ENCODE results near the gene RALGPS2.

RALGPS2 gene

GRCh38 chr1:178704833-178705232 is 20.2 kb upstream of the RALGPS2 start:
- no peaks in the 10 kb centered on the region for H3K36me3 ChIP-seq (ENCODE audit: low read length)

GRCh38 chr1:178706432-178706831 is 18.6 kb upstream of the RALGPS2 start:
- H3K27me3 ChIP-seq (ENCODE audit: low read length): no peaks in the 10 kb centered on the region
- H3F3A ChIP-seq (ENCODE audit: insufficient read depth): no peaks in the 10 kb centered on the region
- H2AFZ ChIP-seq (ENCODE audit: low read depth, low read length, severe bottlenecking): no peak overlapping the region
- TF ChIP-seq, protein P1, sequence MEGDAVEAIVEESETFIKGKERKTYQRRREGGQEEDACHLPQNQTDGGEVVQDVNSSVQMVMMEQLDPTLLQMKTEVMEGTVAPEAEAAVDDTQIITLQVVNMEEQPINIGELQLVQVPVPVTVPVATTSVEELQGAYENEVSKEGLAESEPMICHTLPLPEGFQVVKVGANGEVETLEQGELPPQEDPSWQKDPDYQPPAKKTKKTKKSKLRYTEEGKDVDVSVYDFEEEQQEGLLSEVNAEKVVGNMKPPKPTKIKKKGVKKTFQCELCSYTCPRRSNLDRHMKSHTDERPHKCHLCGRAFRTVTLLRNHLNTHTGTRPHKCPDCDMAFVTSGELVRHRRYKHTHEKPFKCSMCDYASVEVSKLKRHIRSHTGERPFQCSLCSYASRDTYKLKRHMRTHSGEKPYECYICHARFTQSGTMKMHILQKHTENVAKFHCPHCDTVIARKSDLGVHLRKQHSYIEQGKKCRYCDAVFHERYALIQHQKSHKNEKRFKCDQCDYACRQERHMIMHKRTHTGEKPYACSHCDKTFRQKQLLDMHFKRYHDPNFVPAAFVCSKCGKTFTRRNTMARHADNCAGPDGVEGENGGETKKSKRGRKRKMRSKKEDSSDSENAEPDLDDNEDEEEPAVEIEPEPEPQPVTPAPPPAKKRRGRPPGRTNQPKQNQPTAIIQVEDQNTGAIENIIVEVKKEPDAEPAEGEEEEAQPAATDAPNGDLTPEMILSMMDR (IDR thresholded peaks at IDR 0.05; ENCODE audit: insufficient read depth, low read length, poor library complexity, severe bottlenecking): no peak
- H4K20me1 ChIP-seq (ENCODE audit: low read depth, low read length): no peaks in the 10 kb centered on the region
- no peak overlapping the region for H3K27ac ChIP-seq (ENCODE audit: low read depth, low read length)
- H3K9me2 ChIP-seq (replicated peaks; ENCODE audit: insufficient read depth, low read length): no peaks in the 10 kb centered on the region
- H3K36me3 ChIP-seq (ENCODE audit: low read length): no peaks in the 10 kb centered on the region
- H3K4me2 ChIP-seq (ENCODE audit: low read depth, low read length, poor library complexity, severe bottlenecking): no peak overlapping the region
- no peak overlapping the region for H3K4me3 ChIP-seq (ENCODE audit: insufficient read depth, low read length, poor library complexity, severe bottlenecking)
- no peaks in the 10 kb centered on the region for H3K79me2 ChIP-seq (ENCODE audit: insufficient read depth, low read length)
- no peaks in the 10 kb centered on the region for H3K9me3 ChIP-seq (ENCODE audit: insufficient read depth, low read length)
- H3K9ac ChIP-seq (ENCODE audit: low read length): no peak overlapping the region

More at GRCh38 chr1:178704833-178705232, 20.2 kb upstream of the RALGPS2 start:
- Histone ChIP-seq H3K9ac (ENCODE audit: low read length) (no peak overlapping the region), H2AFZ (ENCODE audit: low read depth, low read length, severe bottlenecking) (no peak overlapping the region), H3F3A (ENCODE audit: insufficient read depth) (no peaks in the 10 kb centered on the region), H3K27ac (ENCODE audit: low read depth, low read length) (no peak overlapping the region), H3K9me2 (replicated peaks; ENCODE audit: insufficient read depth, low read length) (no peaks in the 10 kb centered on the region), H3K4me3 (ENCODE audit: insufficient read depth, low read length, poor library complexity, severe bottlenecking) (no peak overlapping the region), H4K20me1 (ENCODE audit: low read depth, low read length) (no peaks in the 10 kb centered on the region), H3K79me2 (ENCODE audit: insufficient read depth, low read length) (no peaks in the 10 kb centered on the region), H3K9me3 (ENCODE audit: insufficient read depth, low read length) (no peaks in the 10 kb centered on the region), H3K27me3 (ENCODE audit: low read length) (no peaks in the 10 kb centered on the region), H3K4me2 (ENCODE audit: low read depth, low read length, poor library complexity, severe bottlenecking) (no peak overlapping the region)
- no peak for TF ChIP-seq EZH2phosphoT487 (conservative IDR thresholded peaks at IDR 0.05; ENCODE audit: low read length)
- TF ChIP-seq, protein P1 (IDR thresholded peaks at IDR 0.05; ENCODE audit: insufficient read depth, low read length, poor library complexity, severe bottlenecking): no peak

- H3K4me2 ChIP-seq (ENCODE audit: low read depth, low read length, poor library complexity, severe bottlenecking): no peak overlapping the region
- H3K79me2 ChIP-seq (ENCODE audit: insufficient read depth, low read length): no peaks in the 10 kb centered on the region
- no peaks in the 10 kb centered on the region for H3K36me3 ChIP-seq (ENCODE audit: low read length)
- no peak overlapping the region for H2AFZ ChIP-seq (ENCODE audit: low read depth, low read length, severe bottlenecking)
- H3K9ac ChIP-seq (ENCODE audit: low read length): no peak overlapping the region
- no peak overlapping the region for H3K27ac ChIP-seq (ENCODE audit: low read depth, low read length)
- no peak overlapping the region for H3K4me3 ChIP-seq (ENCODE audit: insufficient read depth, low read length, poor library complexity, severe bottlenecking)
- no peak for TF ChIP-seq EZH2phosphoT487 (conservative IDR thresholded peaks at IDR 0.05; ENCODE audit: low read length)
- TF ChIP-seq, protein P1 (IDR thresholded peaks at IDR 0.05; ENCODE audit: insufficient read depth, low read length, poor library complexity, severe bottlenecking): no peak
- H3K9me2 ChIP-seq (replicated peaks; ENCODE audit: insufficient read depth, low read length): no peaks in the 10 kb centered on the region
- H3K27me3 ChIP-seq (ENCODE audit: low read length): no peaks in the 10 kb centered on the region
- no peaks in the 10 kb centered on the region for H3F3A ChIP-seq (ENCODE audit: insufficient read depth)
- no peaks in the 10 kb centered on the region for H3K9me3 ChIP-seq (ENCODE audit: insufficient read depth, low read length)
- no peaks in the 10 kb centered on the region for H4K20me1 ChIP-seq (ENCODE audit: low read depth, low read length)
These were observed 11.8 kb upstream of the RALGPS2 start for GRCh38 chr1:178713259-178713658.

All from SU-DHL-6 (cell line).